ENCODE results near the gene NHSL1. TPM values are rescaled to one million over a fixed set of nuclear protein-coding genes. Genes with fewer than 3 reads are reported as not detected.
A peak's percentile ranks its signal among the peaks of the same experiment; 100 is the strongest.

NHSL1 gene
- total and polyA plus RNA-seq, 9 of the 15 experiments (the other 6 are each of a cell fraction or from before 2014, with no cell fraction given): 0.09 to 0.20 TPM; not detected in 7

DNA sequence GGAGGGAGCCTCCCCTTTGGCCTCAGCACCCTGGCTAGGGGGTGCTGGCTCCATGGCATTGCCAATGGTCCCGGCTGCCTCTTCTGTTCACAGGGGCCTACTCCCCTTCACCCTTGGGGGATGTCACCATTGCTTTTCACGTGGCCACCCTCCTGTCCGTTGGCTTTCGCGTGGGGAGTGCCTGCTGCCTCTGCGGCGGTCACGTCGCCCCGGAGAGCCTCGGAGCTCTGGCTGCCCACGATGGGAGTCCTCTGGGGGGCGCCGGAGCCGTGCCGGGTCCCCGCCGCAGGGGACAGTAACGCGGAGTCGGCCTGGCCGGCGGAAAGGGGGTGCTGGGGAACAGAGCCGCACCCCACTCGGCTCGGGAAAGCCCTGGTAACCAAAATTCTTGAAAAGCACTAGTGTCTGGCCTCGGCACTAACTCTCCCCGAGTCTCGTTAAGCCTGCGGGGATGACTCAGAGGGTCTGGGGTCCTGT is 95.9 kb downstream of the NHSL1 start (continued):
- TF ChIP-seq ZNF133 (CRISPR knock-in tag; IDR thresholded peaks at IDR 0.05) (no peak), BRF1 (IDR thresholded peaks at IDR 0.05; ENCODE audit: borderline replicate concordance, extremely low read depth, insufficient read length) (no peak), TBL1XR1 (IDR thresholded peaks at IDR 0.05; ENCODE audit: low read length in 2 of 2) (no peak), SAFB (IDR thresholded peaks at IDR 0.05; ENCODE audit: borderline replicate concordance, low read depth, low read length) (peak; percentile 73; the same call in 1 of the 2 replicates), EHMT2 (IDR thresholded peaks at IDR 0.05) (peak; percentile 54; the same call in 1 of the 2 replicates), RBM39 (optimal IDR thresholded peaks at IDR 0.05; ENCODE audit: low read depth, low read length) (no peak), CBX5 (IDR thresholded peaks at IDR 0.05; ENCODE audit: borderline replicate concordance, low read depth) (no peak), ERF (CRISPR knock-in tag; IDR thresholded peaks at IDR 0.05) (no peak), FOXJ2 (tag; IDR thresholded peaks at IDR 0.05) (no peak), GTF2A2 (tag; IDR thresholded peaks at IDR 0.05) (0 out of 2 replicates have a peak, but pooled peaks have one; percentile 19), ZC3H4 (CRISPR knock-in tag; IDR thresholded peaks at IDR 0.05; ENCODE audit: borderline replicate concordance) (peak; percentile 81; the same call in 1 of the 2 replicates), RFX1 (IDR thresholded peaks at IDR 0.05) (no peak), KLF10 (CRISPR knock-in tag; IDR thresholded peaks at IDR 0.05) (no peak), SP2 (IDR thresholded peaks at IDR 0.05; ENCODE audit: extremely low read depth, low read depth, low read length, poor library complexity, severe bottlenecking) (no peak), ETS2 (tag; IDR thresholded peaks at IDR 0.05; ENCODE audit: borderline replicate concordance, poor library complexity, severe bottlenecking) (no peak), POLR2G (IDR thresholded peaks at IDR 0.05; ENCODE audit: low read depth, low read length) (no peak)
- TF ChIP-seq, protein P1, sequence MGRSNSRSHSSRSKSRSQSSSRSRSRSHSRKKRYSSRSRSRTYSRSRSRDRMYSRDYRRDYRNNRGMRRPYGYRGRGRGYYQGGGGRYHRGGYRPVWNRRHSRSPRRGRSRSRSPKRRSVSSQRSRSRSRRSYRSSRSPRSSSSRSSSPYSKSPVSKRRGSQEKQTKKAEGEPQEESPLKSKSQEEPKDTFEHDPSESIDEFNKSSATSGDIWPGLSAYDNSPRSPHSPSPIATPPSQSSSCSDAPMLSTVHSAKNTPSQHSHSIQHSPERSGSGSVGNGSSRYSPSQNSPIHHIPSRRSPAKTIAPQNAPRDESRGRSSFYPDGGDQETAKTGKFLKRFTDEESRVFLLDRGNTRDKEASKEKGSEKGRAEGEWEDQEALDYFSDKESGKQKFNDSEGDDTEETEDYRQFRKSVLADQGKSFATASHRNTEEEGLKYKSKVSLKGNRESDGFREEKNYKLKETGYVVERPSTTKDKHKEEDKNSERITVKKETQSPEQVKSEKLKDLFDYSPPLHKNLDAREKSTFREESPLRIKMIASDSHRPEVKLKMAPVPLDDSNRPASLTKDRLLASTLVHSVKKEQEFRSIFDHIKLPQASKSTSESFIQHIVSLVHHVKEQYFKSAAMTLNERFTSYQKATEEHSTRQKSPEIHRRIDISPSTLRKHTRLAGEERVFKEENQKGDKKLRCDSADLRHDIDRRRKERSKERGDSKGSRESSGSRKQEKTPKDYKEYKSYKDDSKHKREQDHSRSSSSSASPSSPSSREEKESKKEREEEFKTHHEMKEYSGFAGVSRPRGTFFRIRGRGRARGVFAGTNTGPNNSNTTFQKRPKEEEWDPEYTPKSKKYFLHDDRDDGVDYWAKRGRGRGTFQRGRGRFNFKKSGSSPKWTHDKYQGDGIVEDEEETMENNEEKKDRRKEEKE (IDR thresholded peaks at IDR 0.05; ENCODE audit: borderline replicate concordance in 1 of 2, control insufficient read depth in 1 of 2, low read depth in 2 of 2, low read length in 1 of 2): no peak
- TF ChIP-seq, protein P2, sequence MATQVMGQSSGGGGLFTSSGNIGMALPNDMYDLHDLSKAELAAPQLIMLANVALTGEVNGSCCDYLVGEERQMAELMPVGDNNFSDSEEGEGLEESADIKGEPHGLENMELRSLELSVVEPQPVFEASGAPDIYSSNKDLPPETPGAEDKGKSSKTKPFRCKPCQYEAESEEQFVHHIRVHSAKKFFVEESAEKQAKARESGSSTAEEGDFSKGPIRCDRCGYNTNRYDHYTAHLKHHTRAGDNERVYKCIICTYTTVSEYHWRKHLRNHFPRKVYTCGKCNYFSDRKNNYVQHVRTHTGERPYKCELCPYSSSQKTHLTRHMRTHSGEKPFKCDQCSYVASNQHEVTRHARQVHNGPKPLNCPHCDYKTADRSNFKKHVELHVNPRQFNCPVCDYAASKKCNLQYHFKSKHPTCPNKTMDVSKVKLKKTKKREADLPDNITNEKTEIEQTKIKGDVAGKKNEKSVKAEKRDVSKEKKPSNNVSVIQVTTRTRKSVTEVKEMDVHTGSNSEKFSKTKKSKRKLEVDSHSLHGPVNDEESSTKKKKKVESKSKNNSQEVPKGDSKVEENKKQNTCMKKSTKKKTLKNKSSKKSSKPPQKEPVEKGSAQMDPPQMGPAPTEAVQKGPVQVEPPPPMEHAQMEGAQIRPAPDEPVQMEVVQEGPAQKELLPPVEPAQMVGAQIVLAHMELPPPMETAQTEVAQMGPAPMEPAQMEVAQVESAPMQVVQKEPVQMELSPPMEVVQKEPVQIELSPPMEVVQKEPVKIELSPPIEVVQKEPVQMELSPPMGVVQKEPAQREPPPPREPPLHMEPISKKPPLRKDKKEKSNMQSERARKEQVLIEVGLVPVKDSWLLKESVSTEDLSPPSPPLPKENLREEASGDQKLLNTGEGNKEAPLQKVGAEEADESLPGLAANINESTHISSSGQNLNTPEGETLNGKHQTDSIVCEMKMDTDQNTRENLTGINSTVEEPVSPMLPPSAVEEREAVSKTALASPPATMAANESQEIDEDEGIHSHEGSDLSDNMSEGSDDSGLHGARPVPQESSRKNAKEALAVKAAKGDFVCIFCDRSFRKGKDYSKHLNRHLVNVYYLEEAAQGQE (IDR thresholded peaks at IDR 0.05; ENCODE audit: borderline replicate concordance): no peak
- TF ChIP-seq, protein P2 (CRISPR knock-in tag; IDR thresholded peaks at IDR 0.05; ENCODE audit: low read depth): no peak

All from K562 (cell line).